Pericardium fibroblast (primary cell): ENCODE results near the gene CCDC157. TPM values are rescaled to one million over a fixed set of nuclear protein-coding genes. Genes with fewer than 3 reads are reported as not detected.

Experiments
- total RNA-seq: library from RNA; depleted of rRNA; stranded (reverse); fragments of >200 nt; gene quantifications from 2 replicates; pipeline ENCODE4 v1.2.3, GENCODE V29; 2015

Gene CCDC157
- 0.17 and 3.2 TPM in 2 replicates for total RNA-seq

GRCh38 chr22:30356449-30357235 lies at the start of gene CCDC157, which contains the start of gene SF3A1:
Gene CCDC157, plus strand, starts transcription at chr22:30357007. Its CDS starts 8,994 bp downstream, at chr22:30366001.
Gene SF3A1, minus strand, starts transcription at chr22:30356894. Its CDS starts 102 bp downstream, at chr22:30356792.

DNA sequence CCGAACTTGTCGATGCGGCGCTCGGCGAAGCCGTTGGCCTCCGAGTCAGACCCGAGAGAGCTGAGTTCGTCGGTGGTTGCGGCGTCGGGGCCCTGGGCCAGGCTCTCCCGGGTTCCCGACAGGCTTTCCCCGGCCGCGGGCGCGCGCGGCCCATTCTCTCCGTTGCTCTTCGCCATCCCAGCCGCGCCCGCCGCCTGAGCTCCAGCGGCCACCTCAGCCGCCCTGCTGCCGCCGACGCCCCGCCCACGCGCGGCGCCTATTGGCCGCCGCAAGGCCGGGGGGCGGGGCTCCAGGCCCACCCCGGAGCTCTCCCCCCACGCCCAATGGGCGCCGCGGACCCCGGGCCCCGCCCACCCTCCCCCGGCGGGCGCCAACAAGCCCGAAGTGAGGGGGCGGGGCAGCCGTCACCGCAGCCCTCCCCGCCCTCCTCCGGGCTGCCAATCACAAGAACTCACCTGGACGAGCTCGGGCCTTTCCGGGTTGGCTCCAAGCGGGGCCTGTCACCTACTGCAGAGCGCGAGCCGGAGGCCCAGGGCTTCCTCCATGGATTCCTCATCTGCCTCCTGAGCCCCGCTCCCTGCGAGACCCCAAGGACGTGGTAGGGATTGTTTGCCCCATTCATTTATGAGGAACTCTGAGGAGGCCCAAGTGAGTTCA lies 30.0 kb upstream of the CCDC157 start, which contains the start of gene TBC1D10A:
TSS of gene TBC1D10A (minus strand) at position 236 of the 657 bp plus-strand sequence. CDS start at position 176, 60 bp downstream.

DNA sequence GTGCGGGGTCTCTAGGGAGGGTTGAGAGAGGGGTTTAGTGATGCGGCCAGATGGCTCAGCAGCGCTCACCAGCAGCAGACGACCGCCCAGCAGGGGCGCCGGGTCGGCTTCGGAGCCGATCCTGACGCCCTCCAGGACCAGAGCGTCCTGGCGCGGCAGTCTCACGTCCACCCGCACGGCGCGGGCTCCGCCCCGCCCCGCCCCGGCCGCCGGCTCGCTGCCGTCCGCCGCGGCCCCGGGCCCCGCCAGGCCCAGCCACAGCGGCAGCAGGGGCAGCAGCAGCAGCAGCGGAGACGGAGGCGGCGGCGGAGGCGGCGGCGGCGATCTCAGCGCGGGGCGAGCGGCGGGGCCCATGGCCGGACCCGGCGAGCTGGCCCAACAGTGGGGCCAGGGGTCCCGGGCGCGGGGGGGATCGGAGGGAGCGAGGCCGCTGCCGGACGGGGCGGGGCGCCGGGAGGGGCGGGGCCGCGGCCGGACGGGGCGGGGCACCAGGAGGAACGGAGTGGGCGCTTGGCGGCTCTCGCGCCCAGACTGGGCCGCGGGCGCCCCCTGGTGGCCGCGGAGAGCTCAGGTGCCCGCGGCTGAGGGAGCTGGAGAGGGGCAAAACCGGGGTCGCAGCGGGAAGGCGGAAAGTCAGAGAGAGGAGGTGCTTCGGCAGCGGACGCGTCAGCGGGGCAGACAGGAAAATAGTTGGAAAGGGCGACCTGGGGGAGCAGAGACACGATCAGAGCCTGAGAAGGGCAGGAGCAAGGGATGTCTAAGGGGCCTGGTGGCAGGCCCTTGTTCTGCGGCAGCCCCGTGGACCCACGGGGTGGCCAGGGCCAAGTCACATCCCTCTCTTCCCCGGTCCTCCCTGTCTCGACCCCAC lies 30.4 kb downstream of the CCDC157 start, which contains the start of gene RNF215:
TSS of gene RNF215 (minus strand) at position 452 of the 868 bp plus-strand sequence. CDS start at position 354, 98 bp downstream.

DNA sequence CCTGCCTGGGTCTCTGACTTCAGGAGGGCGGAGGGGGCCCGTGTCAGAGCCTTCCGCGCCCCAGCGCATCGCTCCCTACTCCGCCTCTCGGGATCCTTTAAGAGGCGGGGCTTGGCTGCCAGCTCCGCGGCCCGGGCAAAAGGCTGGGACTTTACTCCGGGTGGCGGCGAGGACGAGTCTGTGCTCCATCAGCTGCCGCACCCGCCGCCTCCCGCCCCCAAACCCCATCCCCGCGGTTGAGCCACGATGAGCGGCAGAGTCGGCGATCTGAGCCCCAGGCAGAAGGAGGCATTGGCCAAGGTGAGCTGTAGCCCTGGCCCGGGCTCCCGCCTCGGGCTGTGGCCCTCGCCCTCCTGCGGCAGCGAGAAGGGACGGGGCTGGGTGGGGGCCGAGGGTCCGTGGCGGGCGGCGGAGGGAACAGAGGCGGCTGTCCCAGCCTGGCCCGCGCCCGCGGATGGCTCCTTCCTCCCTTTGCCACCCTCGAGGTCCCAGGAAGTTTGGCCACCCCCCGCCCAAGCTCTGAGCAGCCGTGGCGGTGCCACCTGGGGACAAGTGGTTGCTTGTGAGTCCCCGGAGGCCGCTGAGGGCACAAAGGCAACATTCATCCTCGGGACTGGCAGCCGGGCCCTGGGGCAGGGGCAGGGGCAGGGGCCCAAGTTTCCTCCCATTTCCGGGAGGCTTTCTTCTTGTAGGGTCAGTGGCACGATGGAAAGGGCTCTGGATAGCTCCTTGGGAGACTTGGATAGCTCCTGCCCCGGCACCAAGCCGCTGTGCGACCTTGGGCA lies 40.3 kb downstream of the CCDC157 start, which contains the start of gene SEC14L2:
TSS of gene SEC14L2 (plus strand) at position 148 of the 785 bp plus-strand sequence. CDS start at position 247, 99 bp downstream.

DNA sequence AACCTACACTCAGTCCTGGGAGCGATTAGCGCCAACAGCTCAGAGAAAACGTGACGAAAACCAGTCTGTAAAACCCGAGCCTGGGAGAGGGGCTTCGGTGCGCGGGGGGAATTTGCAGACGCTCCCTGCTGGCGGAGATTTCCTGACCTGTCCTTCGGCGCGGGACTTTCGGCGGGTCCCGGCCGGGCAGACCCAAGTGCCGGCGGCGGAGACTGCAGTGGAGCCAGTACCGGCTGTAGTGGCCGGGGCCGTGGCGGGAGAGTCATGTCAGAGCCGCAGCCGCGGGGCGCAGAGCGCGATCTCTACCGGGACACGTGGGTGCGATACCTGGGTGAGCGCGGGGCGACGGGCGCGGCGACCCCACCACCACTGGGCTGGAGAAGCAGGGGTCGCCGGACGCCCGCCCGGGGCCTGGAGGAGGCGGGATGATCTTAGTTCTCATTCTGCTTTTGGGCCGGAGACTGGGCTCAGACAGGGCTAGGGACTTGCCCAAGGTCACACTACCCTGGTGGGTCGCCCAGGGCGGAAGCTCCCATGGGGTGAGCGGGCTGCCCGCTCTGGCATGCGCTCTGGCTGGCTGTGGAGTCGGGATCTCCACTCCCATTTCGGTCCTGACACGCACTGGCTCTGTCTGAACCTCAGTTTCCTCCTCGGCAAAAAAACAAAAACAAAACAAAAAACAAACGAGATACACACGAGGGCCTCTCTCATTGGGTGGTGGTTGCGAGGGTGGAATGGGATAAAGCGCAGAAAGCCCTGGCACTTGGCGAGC lies 69.0 kb downstream of the CCDC157 start, which contains the start of gene MTFP1:
TSS of gene MTFP1 (plus strand) at position 153 of the 772 bp plus-strand sequence. CDS start at position 265, 112 bp downstream.

Other genes with a start within 250 kb of the CCDC157 start
- 0.26 and 1.6 TPM in 2 replicates for gene LIF, start 110.2 kb upstream of the CCDC157 start, total RNA-seq
- gene OSM, start 90.2 kb upstream of the CCDC157 start, total RNA-seq: not detected in 2 replicates
- 24.3 and 42.6 TPM in 2 replicates for gene CASTOR1, start 67.5 kb upstream of the CCDC157 start, total RNA-seq
- gene TBC1D10A, start 30.1 kb upstream of the CCDC157 start, total RNA-seq: 10.9 and 27.8 TPM in 2 replicates
- 25.2 and 32.3 TPM in 2 replicates for gene SF3A1, start 113 bp upstream of the CCDC157 start, total RNA-seq
- gene RNF215, start 30.4 kb downstream of the CCDC157 start, total RNA-seq: 17.5 and 25.2 TPM in 2 replicates
- gene SEC14L2, start 40.0 kb downstream of the CCDC157 start, total RNA-seq: 4.0 and 5.0 TPM in 2 replicates
- 3.3 and 14.2 TPM in 2 replicates for gene MTFP1, start 68.8 kb downstream of the CCDC157 start, total RNA-seq
- gene SEC14L3, start 115.0 kb downstream of the CCDC157 start, total RNA-seq: not detected in 2 replicates
- gene SEC14L4, start 148.7 kb downstream of the CCDC157 start, total RNA-seq: not detected in 2 replicates
- gene SEC14L6, start 189.7 kb downstream of the CCDC157 start, total RNA-seq: under 0.01 TPM in 1 of 2 replicates, not detected in the other
- gene GAL3ST1, start 217.7 kb downstream of the CCDC157 start, total RNA-seq: 0.12 TPM in 1 of 2 replicates, not detected in the other
- 54.1 and 63.2 TPM in 2 replicates for gene PES1, start 234.9 kb downstream of the CCDC157 start, total RNA-seq